Neural cell (in vitro differentiated cells): ENCODE results near the gene EPOP. TPM values are rescaled to one million over a fixed set of nuclear protein-coding genes. Genes with fewer than 3 reads are reported as not detected.
A peak's percentile ranks its signal among the peaks of the same experiment; 100 is the strongest.

Experiments used
- H2AFZ ChIP-seq: fragments of 200-600, 300-800 bp; sonication (generic), shearing (Covaris generic); 2 replicates; pipeline ENCODE4 v1.6.0; 2014; ENCODE audit warnings: low read depth, mild to moderate bottlenecking, antibody characterized with exemption, low read length, moderate library complexity
- H3F3A ChIP-seq: fragments of 200-600 bp; shearing (Covaris generic); 2 replicates; pipeline ENCODE4 v1.6.1; 2016; ENCODE audit warnings: mild to moderate bottlenecking, moderate library complexity, mixed read lengths, antibody characterized with exemption, low read length; ENCODE audit not compliant: insufficient read depth, poor library complexity, severe bottlenecking
- H3K27ac ChIP-seq: fragments of 200-600, 300-800 bp; sonication (generic), shearing (Covaris generic); 2 replicates; pipeline ENCODE4 v1.5.1; 2014; ENCODE audit warnings: mild to moderate bottlenecking, low read length, moderate library complexity
- H3K27me3 ChIP-seq: fragments of 300-800, 200-600 bp; sonication (generic), shearing (Covaris generic); 2 replicates; pipeline ENCODE4 v1.6.0; 2014; ENCODE audit warnings: mild to moderate bottlenecking, low read depth, low read length, moderate library complexity; ENCODE audit not compliant: insufficient read depth
- H3K36me3 ChIP-seq: fragments of 300-800, 200-600 bp; sonication (generic), shearing (Covaris generic); 2 replicates; pipeline ENCODE4 v1.5.1; 2014; ENCODE audit warnings: mild to moderate bottlenecking, antibody characterized with exemption, low read length, moderate library complexity; ENCODE audit not compliant: insufficient read depth
- H3K4me2 ChIP-seq: fragments of 300-800, 200-600 bp; sonication (generic), shearing (Covaris generic); 2 replicates; pipeline ENCODE4 v1.6.0; 2014; ENCODE audit warnings: mild to moderate bottlenecking, low read length
- H3K4me3 ChIP-seq: fragments of 300-800, 200-600 bp; sonication (generic), shearing (Covaris generic); 2 replicates; pipeline ENCODE4 v1.5.1; 2014; ENCODE audit warnings: mild to moderate bottlenecking, low read length, moderate library complexity
- H3K79me2 ChIP-seq: fragments of 200-600 bp; shearing (Covaris generic); replicated peaks from 2 replicates; pipeline ENCODE4 v1.6.0; 2014; ENCODE audit warnings: mild to moderate bottlenecking, low read length, moderate library complexity; ENCODE audit not compliant: insufficient read depth
- H3K9ac ChIP-seq: fragments of 300-800, 200-600 bp; sonication (generic), shearing (Covaris generic); 2 replicates; pipeline ENCODE4 v1.6.1; 2016; ENCODE audit warnings: mild to moderate bottlenecking, low read length, mixed read lengths
- H3K9me2 ChIP-seq: fragments of 200-600 bp; shearing (Covaris generic); 2 replicates; pipeline ENCODE4 v1.6.1; 2016; ENCODE audit warnings: mild to moderate bottlenecking, low read length, mixed read lengths; ENCODE audit not compliant: insufficient read depth
- H3K9me3 ChIP-seq: fragments of 200-600, 300-800 bp; sonication (generic), shearing (Covaris generic); 2 replicates; pipeline ENCODE4 v1.6.1; 2016; ENCODE audit warnings: mild to moderate bottlenecking, mixed run types, low read length, moderate library complexity, mixed read lengths
- H4K20me1 ChIP-seq: fragments of 200-600 bp; shearing (Covaris generic); 2 replicates; pipeline ENCODE4 v1.6.1; 2016; ENCODE audit warnings: mild to moderate bottlenecking, mixed run types; ENCODE audit not compliant: insufficient read depth
- EP300 ChIP-seq: fragments of 450-650 bp; conservative IDR thresholded peaks from 2 replicates; pipeline ENCODE4 v1.6.1; 2014; ENCODE audit warnings: antibody characterized with exemption, mild to moderate bottlenecking, moderate library complexity; ENCODE audit not compliant: poor library complexity, severe bottlenecking
- EZH2 ChIP-seq: fragments of 200-600, 300-800 bp; shearing (Covaris generic), sonication (generic); IDR thresholded peaks from 2 replicates; pipeline ENCODE4 v1.6.1; 2014; ENCODE audit warnings: antibody characterized with exemption, low read length, borderline replicate concordance, mild to moderate bottlenecking; ENCODE audit not compliant: insufficient read depth, poor library complexity, severe bottlenecking
- MXI1 ChIP-seq: fragments of 450-650 bp; conservative IDR thresholded peaks from 2 replicates; pipeline ENCODE4 v1.6.1; 2014; ENCODE audit warnings: antibody characterized with exemption, mild to moderate bottlenecking; ENCODE audit not compliant: poor library complexity, severe bottlenecking
- POLR2AphosphoS5 ChIP-seq: IDR thresholded peaks from 2 replicates; pipeline ENCODE4 v1.6.1; 2012
- RAD21 ChIP-seq: fragments of 450-650 bp; conservative IDR thresholded peaks from 2 replicates; pipeline ENCODE4 v1.6.1; 2014; ENCODE audit warnings: antibody characterized with exemption, mild to moderate bottlenecking, moderate library complexity
- SMC3 ChIP-seq: fragments of 450-650 bp; conservative IDR thresholded peaks from 2 replicates; pipeline ENCODE4 v1.6.1; 2014; ENCODE audit warnings: antibody characterized with exemption, mild to moderate bottlenecking, moderate library complexity; ENCODE audit not compliant: poor library complexity
- TAF1 ChIP-seq: IDR thresholded peaks from 2 replicates; pipeline ENCODE4 v1.6.1; 2012; ENCODE audit warnings: low read depth
- polyA plus RNA-seq: library from polyadenylated mRNA; depleted of rRNA; stranded (reverse); fragments of >200 nt; gene quantifications from 2 replicates; pipeline ENCODE4 v1.2.3, GENCODE V29; 2014
- TF ChIP-seq, protein P1 (sequence below): fragments of 450-650 bp; IDR thresholded peaks from 2 replicates; pipeline ENCODE4 v1.5.1; 2014; ENCODE audit warnings: antibody characterized with exemption, mild to moderate bottlenecking, moderate library complexity; ENCODE audit not compliant: poor library complexity, severe bottlenecking
- TF ChIP-seq, protein P2 (sequence below): IDR thresholded peaks from 2 replicates; pipeline ENCODE4 v1.6.1; 2012; ENCODE audit warnings: borderline replicate concordance

Gene EPOP
- polyA plus RNA-seq, 1 donor from 2014 or later, result 1.1 TPM

DNA sequence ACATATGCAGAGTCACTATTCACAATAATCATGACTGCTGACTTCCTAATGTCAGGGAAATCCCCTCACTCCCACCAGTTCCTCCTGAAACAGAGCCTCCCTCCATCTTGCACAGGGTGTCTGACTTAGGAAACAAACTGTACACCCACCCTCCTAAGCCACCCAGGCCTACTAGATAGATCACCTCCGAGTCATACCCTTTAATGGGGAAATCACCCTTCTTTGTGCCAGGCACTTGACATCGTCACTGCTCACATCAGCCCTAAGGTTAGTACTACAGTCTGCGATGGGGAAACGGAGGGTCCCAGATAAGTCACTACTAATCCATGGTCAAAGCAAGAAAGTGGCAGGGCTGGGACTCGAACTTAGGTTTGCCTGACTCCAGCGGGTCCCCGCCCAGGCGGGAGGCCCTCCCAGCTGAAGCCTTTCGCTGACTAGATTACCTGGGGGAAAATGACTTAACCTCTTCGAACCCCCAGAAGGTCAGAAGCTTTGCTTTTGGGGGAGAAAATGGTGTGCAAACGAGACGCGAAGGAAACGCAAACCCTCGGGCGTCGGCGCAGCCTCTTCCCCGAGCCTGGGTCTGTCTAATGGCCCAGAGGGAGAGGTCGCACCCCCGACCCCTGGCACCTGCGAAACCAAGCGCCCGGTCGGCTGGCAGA lies 26.9 kb upstream of the EPOP start:
- Histone ChIP-seq H3K79me2 (peaks cover 19% of the 10 kb centered on the region), H3K4me3 (peak overlapping the region; percentile 81), H3K9ac (peak overlapping the region; percentile 59), H4K20me1 (no peaks in the 10 kb centered on the region), H3K36me3 (no peaks in the 10 kb centered on the region), H3K4me2 (peak overlapping the region; percentile 44), H3K27ac (peak overlapping the region; percentile 36), H3F3A (no peaks in the 10 kb centered on the region), H3K27me3 (peaks cover 36% of the 10 kb centered on the region), H3K9me2 (no peaks in the 10 kb centered on the region), H3K9me3 (no peaks in the 10 kb centered on the region), H2AFZ (peak overlapping the region; percentile 27)
- no peak for TF ChIP-seq EZH2
- TF ChIP-seq, protein P1, sequence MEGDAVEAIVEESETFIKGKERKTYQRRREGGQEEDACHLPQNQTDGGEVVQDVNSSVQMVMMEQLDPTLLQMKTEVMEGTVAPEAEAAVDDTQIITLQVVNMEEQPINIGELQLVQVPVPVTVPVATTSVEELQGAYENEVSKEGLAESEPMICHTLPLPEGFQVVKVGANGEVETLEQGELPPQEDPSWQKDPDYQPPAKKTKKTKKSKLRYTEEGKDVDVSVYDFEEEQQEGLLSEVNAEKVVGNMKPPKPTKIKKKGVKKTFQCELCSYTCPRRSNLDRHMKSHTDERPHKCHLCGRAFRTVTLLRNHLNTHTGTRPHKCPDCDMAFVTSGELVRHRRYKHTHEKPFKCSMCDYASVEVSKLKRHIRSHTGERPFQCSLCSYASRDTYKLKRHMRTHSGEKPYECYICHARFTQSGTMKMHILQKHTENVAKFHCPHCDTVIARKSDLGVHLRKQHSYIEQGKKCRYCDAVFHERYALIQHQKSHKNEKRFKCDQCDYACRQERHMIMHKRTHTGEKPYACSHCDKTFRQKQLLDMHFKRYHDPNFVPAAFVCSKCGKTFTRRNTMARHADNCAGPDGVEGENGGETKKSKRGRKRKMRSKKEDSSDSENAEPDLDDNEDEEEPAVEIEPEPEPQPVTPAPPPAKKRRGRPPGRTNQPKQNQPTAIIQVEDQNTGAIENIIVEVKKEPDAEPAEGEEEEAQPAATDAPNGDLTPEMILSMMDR, result no peak
- no peak for TF ChIP-seq EP300
- TF ChIP-seq SMC3, result no peak
- TF ChIP-seq POLR2AphosphoS5, result no peak
- TF ChIP-seq, protein P2, sequence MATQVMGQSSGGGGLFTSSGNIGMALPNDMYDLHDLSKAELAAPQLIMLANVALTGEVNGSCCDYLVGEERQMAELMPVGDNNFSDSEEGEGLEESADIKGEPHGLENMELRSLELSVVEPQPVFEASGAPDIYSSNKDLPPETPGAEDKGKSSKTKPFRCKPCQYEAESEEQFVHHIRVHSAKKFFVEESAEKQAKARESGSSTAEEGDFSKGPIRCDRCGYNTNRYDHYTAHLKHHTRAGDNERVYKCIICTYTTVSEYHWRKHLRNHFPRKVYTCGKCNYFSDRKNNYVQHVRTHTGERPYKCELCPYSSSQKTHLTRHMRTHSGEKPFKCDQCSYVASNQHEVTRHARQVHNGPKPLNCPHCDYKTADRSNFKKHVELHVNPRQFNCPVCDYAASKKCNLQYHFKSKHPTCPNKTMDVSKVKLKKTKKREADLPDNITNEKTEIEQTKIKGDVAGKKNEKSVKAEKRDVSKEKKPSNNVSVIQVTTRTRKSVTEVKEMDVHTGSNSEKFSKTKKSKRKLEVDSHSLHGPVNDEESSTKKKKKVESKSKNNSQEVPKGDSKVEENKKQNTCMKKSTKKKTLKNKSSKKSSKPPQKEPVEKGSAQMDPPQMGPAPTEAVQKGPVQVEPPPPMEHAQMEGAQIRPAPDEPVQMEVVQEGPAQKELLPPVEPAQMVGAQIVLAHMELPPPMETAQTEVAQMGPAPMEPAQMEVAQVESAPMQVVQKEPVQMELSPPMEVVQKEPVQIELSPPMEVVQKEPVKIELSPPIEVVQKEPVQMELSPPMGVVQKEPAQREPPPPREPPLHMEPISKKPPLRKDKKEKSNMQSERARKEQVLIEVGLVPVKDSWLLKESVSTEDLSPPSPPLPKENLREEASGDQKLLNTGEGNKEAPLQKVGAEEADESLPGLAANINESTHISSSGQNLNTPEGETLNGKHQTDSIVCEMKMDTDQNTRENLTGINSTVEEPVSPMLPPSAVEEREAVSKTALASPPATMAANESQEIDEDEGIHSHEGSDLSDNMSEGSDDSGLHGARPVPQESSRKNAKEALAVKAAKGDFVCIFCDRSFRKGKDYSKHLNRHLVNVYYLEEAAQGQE, result no peak
- TF ChIP-seq RAD21, result no peak
- TF ChIP-seq MXI1, result no peak
- no peak for TF ChIP-seq TAF1

DNA sequence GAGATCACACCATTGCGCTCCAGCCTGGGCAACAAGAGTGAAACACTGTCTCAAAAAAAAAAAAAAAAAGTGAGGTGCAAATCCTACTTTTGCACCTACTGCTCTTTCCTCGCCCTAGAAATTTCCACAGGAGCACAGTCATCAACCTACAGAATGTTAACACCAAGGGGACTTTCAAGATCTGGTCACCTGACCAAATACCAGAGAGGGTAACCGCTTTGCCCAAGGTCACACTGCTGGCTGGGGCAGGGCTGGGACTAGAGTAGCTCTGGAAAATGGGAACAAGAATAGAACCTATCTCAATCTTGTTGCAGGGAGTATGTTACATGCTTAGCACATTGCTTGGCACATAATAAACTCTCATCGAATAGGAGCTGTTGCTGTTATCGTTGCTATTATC lies 24.0 kb upstream of the EPOP start:
- no peak overlapping the region for H2AFZ ChIP-seq
- no peak overlapping the region for H3K4me2 ChIP-seq
- no peak overlapping the region for H3K27ac ChIP-seq
- no peak overlapping the region for H3K4me3 ChIP-seq
- no peak for TF ChIP-seq RAD21
- no peak for TF ChIP-seq SMC3
- no peak for TF ChIP-seq EZH2
- TF ChIP-seq, protein P1, result no peak
- TF ChIP-seq EP300, result no peak
- TF ChIP-seq POLR2AphosphoS5, result no peak
- no peak for TF ChIP-seq TAF1
- TF ChIP-seq, protein P2, result no peak
- no peak for TF ChIP-seq MXI1
- H3K36me3 ChIP-seq, result no peaks in the 10 kb centered on the region
- no peak overlapping the region for H3K9ac ChIP-seq
- no peaks in the 10 kb centered on the region for H3K9me2 ChIP-seq
- H3K27me3 ChIP-seq, result peaks cover 29% of the 10 kb centered on the region
- no peaks in the 10 kb centered on the region for H3K9me3 ChIP-seq
- H3F3A ChIP-seq, result no peaks in the 10 kb centered on the region
- H3K79me2 ChIP-seq, result no peaks in the 10 kb centered on the region
- no peaks in the 10 kb centered on the region for H4K20me1 ChIP-seq
